DMS53 treated with DMSO at 0.1 percent for 48 hours (cell line): ENCODE data around the gene MSRB1.
A peak's percentile ranks its signal among the peaks of the same experiment; 100 is the strongest.

Experiments
- DNase-seq: peaks from one replicate; lab custom pipeline; 2025; ENCODE audit not compliant: unreplicated experiment; lab: John Stamatoyannopoulos, UW

Gene MSRB1

GRCh38 chr16:1918351-1919326 is 24.4 kb downstream of the MSRB1 start, which contains the start of gene HS3ST6:
TSS of gene HS3ST6 (minus strand) at chr16:1918415. CDS start at chr16:1918323, 92 bp downstream.
- no peak for DNase-seq

- DNase-seq: no peak
These were observed 25.2 kb downstream of the MSRB1 start for GRCh38 chr16:1917665-1918350.

- DNase-seq: no peak
These were observed 25.8 kb downstream of the MSRB1 start for GRCh38 chr16:1917056-1917664.

GRCh38 chr16:1916640-1916990 is 26.4 kb downstream of the MSRB1 start:
- no peak for DNase-seq

GRCh38 chr16:1915732-1916639 is 27.0 kb downstream of the MSRB1 start:
- DNase-seq: no peak

GRCh38 chr16:1914988-1915387 is 28.0 kb downstream of the MSRB1 start:
- no peak for DNase-seq

GRCh38 chr16:1914084-1914608 is 28.9 kb downstream of the MSRB1 start:
- no peak for DNase-seq

GRCh38 chr16:1913327-1914083 is 29.5 kb downstream of the MSRB1 start:
- DNase-seq: peak; percentile 12

- DNase-seq: no peak
These were observed 30.8 kb downstream of the MSRB1 start for GRCh38 chr16:1912215-1912543.

GRCh38 chr16:1911467-1912214 is 31.4 kb downstream of the MSRB1 start:
- no peak for DNase-seq

GRCh38 chr16:1909561-1910231 is 33.3 kb downstream of the MSRB1 start:
- DNase-seq: no peak

GRCh38 chr16:1908983-1909382 is 34.0 kb downstream of the MSRB1 start:
- DNase-seq: no peak

GRCh38 chr16:1908184-1908583 is 34.8 kb downstream of the MSRB1 start:
- no peak for DNase-seq

- no peak for DNase-seq
These were observed 35.7 kb downstream of the MSRB1 start for GRCh38 chr16:1907226-1907860.

GRCh38 chr16:1906846-1907165 is 36.2 kb downstream of the MSRB1 start:
- DNase-seq: no peak

GRCh38 chr16:1906055-1906845 is 36.7 kb downstream of the MSRB1 start:
- DNase-seq: no peak
